Nephron (organoid): ENCODE results near the gene OR8B4.

Source experiments
- H3K27ac Mint-ChIP-seq, 3 experiments: 2 replicates each; pipeline ENCODE4 v1.8.0; 2020; ENCODE audit warnings: mixed read lengths in 3 of 3, mild to moderate bottlenecking in 2 of 3, moderate library complexity in 1 of 3
- H3K27me3 Mint-ChIP-seq: 2 replicates; pipeline ENCODE4 v1.8.0; 2021; ENCODE audit warnings: low read depth, mild to moderate bottlenecking, moderate library complexity, mixed read lengths
- H3K36me3 Mint-ChIP-seq: 2 replicates; pipeline ENCODE4 v1.8.0; 2020; ENCODE audit warnings: low read depth, mixed read lengths
- H3K4me1 Mint-ChIP-seq: 2 replicates; pipeline ENCODE4 v1.8.0; 2020; ENCODE audit warnings: mixed read lengths
- H3K4me3 Mint-ChIP-seq, 3 experiments: 2 replicates each; pipeline ENCODE4 v1.8.0; 2020; ENCODE audit warnings: mild to moderate bottlenecking in 3 of 3, mixed read lengths in 3 of 3, moderate library complexity in 2 of 3
- H3K9me3 Mint-ChIP-seq: 2 replicates; pipeline ENCODE4 v1.8.0; 2020; ENCODE audit warnings: mixed read lengths
- CTCF ChIP-seq, 3 experiments: fragments of 200-600 bp; sonication (generic); IDR thresholded peaks; one replicate each; pipeline ENCODE4 v1.5.0; 2021; ENCODE audit warnings: antibody characterized with exemption in 3 of 3; ENCODE audit not compliant: unreplicated experiment in 3 of 3

OR8B4 gene

DNA sequence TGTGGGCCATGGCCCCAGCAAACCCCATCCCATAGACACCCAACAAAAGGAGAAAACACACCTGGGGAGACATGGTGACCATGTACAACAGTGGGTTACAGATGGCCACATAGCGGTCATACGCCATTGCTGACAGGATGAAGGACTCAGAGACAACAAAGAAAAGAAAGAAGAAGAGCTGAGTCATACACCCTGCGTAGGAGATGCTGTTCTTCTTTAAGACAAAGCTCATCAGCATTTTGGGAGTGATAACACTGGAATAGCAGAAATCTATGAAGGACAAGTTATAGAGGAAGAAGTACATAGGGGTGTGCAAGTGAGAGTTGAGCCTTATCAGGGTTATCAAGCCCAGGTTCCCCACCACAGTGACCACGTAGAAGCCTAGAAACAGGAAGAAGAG, 15.9 kb upstream of the OR8B4 start:
- Mint-ChIP-seq H3K4me1 (no peaks in the 10 kb centered on the region), H3K27ac (no peak overlapping the region), H3K4me3 (no peak overlapping the region), H3K9me3 (no peaks in the 10 kb centered on the region), H3K36me3 (no peaks in the 10 kb centered on the region), H3K27me3 (no peaks in the 10 kb centered on the region)
- no peak for TF ChIP-seq CTCF (IDR thresholded peaks at IDR 0.05; ENCODE audit: unreplicated experiment in 3 of 3)

GRCh38 chr11:124434699-124435098, 10.0 kb upstream of the OR8B4 start:
- no peak overlapping the region for H3K27ac Mint-ChIP-seq
- no peaks in the 10 kb centered on the region for H3K27me3 Mint-ChIP-seq
- H3K36me3 Mint-ChIP-seq: no peaks in the 10 kb centered on the region
- H3K4me3 Mint-ChIP-seq: no peak overlapping the region
- H3K9me3 Mint-ChIP-seq: peaks cover 2% of the 10 kb centered on the region
- no peak for TF ChIP-seq CTCF (IDR thresholded peaks at IDR 0.05; ENCODE audit: unreplicated experiment in 3 of 3)
- H3K4me1 Mint-ChIP-seq: no peaks in the 10 kb centered on the region

- no peak overlapping the region for H3K4me3 Mint-ChIP-seq
- no peaks in the 10 kb centered on the region for H3K27me3 Mint-ChIP-seq
- no peaks in the 10 kb centered on the region for H3K4me1 Mint-ChIP-seq
- no peak for TF ChIP-seq CTCF (IDR thresholded peaks at IDR 0.05; ENCODE audit: unreplicated experiment in 3 of 3)
- no peak overlapping the region for H3K27ac Mint-ChIP-seq
- H3K9me3 Mint-ChIP-seq: peaks cover 13% of the 10 kb centered on the region
- no peaks in the 10 kb centered on the region for H3K36me3 Mint-ChIP-seq
These were observed 4.9 kb upstream of the OR8B4 start for GRCh38 chr11:124429599-124429998.

- no peaks in the 10 kb centered on the region for H3K27me3 Mint-ChIP-seq
- H3K36me3 Mint-ChIP-seq: no peaks in the 10 kb centered on the region
These were observed 3.6 kb downstream of the OR8B4 start for GRCh38 chr11:124421043-124421442.

DNA sequence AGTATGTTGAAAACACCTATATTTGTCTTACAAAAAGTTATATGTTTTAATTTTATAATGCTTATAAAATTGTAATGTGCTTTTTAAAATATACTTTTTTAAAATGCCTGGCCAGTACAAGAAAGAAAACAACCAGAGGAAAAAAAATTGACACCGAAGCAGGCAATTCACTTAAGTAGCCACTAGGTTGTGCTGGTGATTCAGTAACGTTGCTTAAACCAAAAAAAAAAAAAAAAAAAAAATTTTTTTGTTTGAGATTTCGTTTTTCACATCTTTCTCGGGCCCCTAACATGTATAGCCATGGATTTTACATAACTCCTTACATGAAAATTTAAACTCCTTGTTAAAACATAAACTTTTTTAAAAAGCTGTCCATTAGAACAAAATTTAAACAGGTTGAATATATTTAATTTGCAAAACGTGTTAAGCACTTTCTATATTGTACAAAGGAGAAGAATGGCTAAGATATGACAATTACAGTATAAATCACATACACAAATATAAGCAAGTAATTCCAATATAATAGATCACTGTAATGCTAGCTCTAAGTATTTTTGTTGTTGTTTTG, 9.2 kb downstream of the OR8B4 start:
- peaks cover 10% of the 10 kb centered on the region for H3K27me3 Mint-ChIP-seq
- no peaks in the 10 kb centered on the region for H3K9me3 Mint-ChIP-seq
- no peaks in the 10 kb centered on the region for H3K4me1 Mint-ChIP-seq

More at GRCh38 chr11:124421043-124421442, 3.6 kb downstream of the OR8B4 start:
- no peaks in the 10 kb centered on the region for H3K9me3 Mint-ChIP-seq
- H3K27ac Mint-ChIP-seq: no peak overlapping the region
- TF ChIP-seq CTCF (IDR thresholded peaks at IDR 0.05; ENCODE audit: unreplicated experiment in 3 of 3): no peak
- H3K4me3 Mint-ChIP-seq: no peak overlapping the region
- peaks cover 6% of the 10 kb centered on the region for H3K4me1 Mint-ChIP-seq

More for the DNA sequence above, 9.2 kb downstream of the OR8B4 start:
- no peak overlapping the region for H3K27ac Mint-ChIP-seq
- peak; percentile 68 to 77 (median 77) for TF ChIP-seq CTCF (IDR thresholded peaks at IDR 0.05; ENCODE audit: unreplicated experiment in 3 of 3)
- H3K4me3 Mint-ChIP-seq: no peak overlapping the region
- H3K36me3 Mint-ChIP-seq: no peaks in the 10 kb centered on the region
